CD4-positive, alpha-beta T cell treated with Interleukin-12 subunit alpha and Interleukin-12 subunit beta, for 1 hour (primary cell): ENCODE measurements around the gene NCKAP5.

Source experiments
- DNase-seq: peaks from one replicate; pipeline ENCODE4 v3.0.0-alpha.2; 2020

NCKAP5 gene

GRCh38 chr2:133054297-133054696 is 514.0 kb downstream of the NCKAP5 start:
- no peak for DNase-seq

- no peak for DNase-seq
Observed at GRCh38 chr2:133053541-133053940, 514.7 kb downstream of the NCKAP5 start.

DNA sequence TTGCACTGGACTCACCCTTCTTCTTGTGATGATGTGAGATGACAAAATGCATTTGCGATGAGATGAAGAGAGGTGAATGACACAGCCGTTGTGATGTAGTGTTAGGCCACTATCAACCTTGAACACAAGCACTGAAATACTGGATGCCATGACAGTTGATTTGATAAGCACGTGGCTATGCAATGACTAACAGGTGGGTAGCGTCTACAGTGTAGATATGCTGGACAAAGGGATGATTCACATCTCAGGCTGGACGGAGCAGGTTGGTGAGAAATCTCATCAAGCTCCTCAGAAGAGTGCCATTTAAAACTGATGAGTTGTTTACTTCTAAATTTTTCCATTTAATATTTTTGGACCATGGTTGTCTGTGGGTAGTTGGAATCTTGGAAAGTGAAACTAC is 522.5 kb downstream of the NCKAP5 start:
- DNase-seq, result no peak

GRCh38 chr2:133044556-133044955 is 523.7 kb downstream of the NCKAP5 start:
- DNase-seq, result no peak

- no peak for DNase-seq
Observed at GRCh38 chr2:133040170-133040569, 528.1 kb downstream of the NCKAP5 start.

DNA sequence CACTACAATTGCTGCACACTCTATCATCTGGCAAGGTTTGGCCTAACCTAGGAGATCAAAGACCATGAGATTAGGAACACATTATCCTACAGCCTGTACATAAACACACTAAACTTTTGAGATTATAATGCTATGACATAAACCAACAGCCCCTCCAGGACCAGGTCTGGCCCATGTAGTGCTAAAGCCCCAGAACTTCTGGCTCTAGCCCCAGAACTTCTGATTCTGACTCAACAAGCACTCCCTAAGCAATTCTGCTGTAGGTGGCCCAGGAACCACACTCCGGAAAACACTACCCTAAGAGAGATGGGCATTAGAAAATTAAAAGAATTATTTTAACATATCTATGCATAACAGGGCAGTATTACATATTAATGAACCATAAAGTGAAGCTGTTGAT is 528.7 kb downstream of the NCKAP5 start:
- DNase-seq, result no peak

DNA sequence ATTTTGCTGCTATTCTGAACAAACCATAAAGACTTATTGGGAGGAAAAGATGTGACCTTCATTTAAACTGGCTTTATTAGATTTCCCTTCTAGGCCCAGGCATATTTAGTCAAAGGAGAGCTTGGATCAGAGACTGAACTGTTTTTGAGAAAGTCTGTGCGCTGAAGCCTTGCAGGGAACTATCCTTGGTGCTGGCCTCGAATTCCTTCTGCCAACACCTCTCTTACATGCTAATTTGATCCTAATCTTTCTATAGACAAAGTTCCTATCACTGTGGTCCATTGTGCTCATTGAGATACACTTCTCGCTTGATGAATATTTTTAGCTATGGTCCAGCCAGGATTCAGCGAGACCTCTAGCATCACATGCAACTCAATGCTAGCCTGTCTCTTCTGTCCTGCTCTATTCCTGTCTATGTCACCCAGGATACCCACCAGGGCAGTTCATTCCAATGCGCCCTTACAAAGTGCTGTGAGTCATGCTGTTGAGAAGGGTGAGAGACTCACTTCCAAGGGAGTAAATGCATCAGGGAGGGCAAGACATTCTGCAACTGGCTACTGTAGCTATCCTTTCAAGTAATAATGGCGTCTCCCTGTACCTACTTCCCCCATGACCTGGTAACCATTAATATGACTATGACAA is 541.6 kb downstream of the NCKAP5 start:
- DNase-seq, result no peak

GRCh38 chr2:133025004-133025403 is 543.3 kb downstream of the NCKAP5 start:
- DNase-seq, result no peak

DNA sequence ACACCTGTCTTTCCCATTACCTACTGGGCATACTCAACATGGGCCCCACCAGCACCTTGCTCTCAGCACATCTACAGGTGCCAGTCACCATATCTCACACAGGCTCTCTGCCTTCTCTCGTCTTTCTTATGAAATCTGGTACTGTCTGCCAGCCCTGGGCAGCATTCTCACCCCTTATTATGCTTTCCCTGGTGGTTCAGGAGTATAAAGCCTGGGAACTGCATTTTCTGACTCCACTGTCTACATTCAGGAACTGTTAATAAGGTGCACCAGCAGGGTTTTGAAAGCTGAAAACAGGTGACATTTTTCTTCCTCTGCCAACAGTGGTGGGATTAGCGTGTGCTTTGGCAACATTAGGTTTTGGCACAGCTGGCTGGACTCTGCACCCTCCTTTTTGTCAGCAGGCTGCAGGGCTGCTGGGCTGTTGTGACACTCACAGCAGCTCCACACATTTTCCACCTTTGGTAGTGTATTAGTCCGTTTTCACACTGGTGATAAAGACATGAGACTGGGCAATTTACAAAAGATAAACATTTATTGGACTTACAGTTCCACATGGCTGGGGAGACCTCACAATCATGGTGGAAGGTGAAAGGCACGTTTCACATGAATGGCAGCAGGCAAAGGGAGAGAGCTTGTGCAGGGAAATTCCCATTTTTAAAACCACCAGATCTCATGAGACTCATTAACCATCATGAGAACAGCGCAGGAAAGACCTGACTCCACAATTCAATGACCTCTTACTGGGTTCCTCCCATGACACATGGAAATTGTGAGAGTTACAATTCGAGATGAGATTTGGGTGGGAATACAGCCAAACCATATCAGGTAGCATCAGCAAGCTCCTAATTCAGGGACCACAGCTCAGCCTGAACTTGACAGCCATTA is 555.2 kb downstream of the NCKAP5 start:
- DNase-seq, result no peak

GRCh38 chr2:133004623-133005022 is 563.6 kb downstream of the NCKAP5 start:
- no peak for DNase-seq

DNA sequence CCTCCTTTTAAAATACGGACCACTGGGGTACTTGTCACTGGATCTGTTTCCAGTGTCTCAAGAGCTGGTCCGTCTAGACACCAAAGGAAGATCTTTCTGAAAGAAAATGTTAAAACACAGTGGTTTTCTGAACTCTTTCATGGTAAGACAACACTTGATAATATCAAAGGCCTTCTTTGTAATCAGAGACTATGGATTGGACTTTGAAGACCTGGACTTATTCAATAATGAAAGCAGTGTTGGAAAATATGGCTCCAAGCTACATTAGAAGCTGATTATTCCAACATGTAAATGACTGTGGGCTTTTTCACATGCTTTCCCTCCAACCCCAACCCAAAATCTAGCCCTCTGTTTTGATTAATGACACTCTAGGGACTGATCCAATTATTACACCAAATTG is 568.8 kb downstream of the NCKAP5 start:
- no peak for DNase-seq

GRCh38 chr2:132998221-132998620 is 570.0 kb downstream of the NCKAP5 start:
- DNase-seq, result no peak

GRCh38 chr2:132991471-132992045 is 576.7 kb downstream of the NCKAP5 start:
- DNase-seq, result no peak

DNA sequence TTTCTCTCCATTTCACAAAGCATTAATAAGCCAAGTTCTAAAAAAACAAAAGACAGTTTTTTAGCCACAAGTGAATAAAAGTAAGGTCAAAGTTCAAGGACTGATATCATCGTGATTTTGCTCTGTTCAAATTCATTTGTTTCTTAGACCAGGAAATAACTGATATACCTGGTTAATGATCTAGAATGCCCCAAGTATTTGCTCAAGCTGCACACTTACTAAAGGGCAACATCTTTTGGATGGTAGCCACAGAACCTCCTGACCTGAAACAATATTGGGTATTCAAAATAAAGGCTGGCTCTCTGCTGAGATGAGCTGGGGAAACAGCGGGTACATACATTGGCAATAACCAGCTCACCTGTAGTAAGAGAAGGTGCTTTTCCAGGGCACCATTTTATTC is 583.5 kb downstream of the NCKAP5 start:
- no peak for DNase-seq

DNA sequence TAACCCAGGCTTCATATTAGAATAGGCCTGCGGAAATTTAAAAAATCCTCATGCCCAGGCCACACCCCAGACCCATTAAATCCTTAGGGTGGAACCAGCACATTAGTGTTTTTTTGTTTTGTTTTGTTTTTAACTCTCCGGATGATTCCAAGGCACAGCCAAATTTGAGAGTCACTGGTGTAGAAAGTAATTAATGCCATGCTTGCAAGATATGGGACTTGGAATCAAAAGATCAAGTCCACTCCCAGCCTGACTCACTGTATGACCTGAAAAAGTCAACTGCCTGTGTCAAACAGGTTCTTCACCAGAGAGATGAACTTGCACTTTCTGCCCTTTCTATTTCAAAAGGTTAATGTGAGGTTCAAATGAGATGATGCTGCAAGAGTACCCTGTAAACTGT is 588.0 kb downstream of the NCKAP5 start:
- DNase-seq, result no peak

- no peak for DNase-seq
Observed at GRCh38 chr2:132979339-132980093, 588.7 kb downstream of the NCKAP5 start.

DNA sequence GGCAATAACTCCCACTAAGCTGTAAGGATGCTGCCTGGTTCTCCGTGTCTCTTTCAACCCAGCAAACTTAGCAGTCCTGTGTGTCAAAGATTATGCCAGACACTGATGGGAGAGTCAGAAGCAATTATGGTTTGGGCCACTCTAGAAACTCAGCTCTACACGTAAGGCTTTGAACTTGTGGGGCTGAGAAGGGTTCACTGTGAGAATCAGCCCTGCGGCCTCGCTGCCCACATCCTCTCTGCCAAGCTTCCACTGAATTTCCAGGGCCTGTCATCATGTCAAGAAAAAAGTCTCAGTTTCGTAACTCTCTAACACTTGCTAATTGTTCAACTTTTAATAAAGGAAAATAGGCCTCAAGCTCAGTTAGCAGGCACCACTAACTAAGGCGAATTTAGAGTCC is 589.4 kb downstream of the NCKAP5 start:
- no peak for DNase-seq

DNA sequence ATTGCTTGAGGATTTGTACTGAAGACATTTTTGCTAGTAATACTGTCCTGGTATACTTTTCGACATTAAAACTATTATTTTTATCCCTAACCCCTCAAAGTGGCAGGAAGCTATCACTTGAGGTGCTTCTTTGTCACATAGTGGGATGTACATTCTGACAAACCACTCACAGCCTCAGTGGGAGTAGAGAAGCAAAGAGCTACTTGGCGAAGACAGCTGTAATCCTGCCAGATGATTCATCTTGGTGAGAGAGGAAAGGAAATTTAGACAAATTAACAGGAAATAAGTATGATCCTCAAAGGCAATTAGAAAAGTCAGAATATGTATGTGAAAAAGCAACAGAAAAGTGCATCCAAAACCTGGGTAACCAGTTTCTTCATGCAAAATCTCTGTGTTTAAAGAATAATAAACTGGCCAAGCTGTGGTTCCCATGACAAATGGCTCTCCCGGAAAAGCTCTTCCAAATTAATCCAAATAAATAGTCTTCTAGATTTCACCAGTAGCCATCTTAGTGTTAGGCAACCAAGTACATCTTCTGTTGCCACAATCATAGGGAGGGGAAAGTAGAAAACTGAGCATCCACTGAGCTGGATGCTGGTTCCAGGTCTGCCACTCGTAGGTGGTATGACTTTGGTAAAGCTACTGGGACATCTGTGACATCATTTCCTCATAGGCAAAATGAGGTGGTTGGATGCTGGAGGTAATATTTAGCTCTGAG is 590.3 kb downstream of the NCKAP5 start:
- DNase-seq, result no peak

DNA sequence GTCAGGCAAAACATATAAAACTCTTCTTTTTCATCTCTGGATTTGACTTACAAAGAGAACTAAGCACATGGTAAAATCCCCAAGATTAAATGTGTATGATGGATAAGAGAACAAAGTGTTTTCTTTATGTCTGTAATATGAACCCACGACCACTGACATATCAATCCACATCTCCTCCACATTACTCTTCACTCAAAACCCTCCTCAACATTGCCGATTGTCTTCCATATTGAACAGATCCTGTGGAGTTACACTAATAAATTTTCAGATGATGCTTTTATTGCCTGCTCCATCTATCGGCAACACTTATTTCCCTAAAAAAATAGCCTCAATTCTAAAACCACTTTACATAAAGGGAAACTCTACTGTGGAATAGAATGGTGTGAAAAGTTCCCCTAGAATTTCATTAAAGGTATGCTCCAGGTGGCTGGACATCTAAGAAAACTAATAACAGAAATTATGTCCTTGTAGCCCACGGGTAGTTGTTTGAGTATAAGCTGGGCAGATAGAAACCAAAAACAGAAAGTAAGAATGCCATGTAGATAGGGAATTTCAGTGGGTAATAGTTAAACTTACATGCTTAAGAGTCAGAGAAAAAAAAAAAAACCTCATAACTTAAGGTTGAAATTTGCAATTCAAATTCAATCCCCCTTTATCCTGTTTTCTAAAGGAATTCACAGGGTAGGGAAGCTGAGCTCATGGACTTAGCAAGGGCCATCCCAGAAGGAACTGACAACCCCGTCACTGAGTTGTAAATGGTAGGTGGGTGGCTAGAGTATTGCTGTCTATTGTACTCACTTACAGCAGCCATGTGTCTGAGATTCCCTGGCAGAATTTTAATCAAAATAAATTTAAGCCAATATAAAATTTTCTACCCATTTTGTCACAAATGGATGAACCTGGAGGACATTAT is 592.8 kb downstream of the NCKAP5 start:
- DNase-seq, result no peak

DNA sequence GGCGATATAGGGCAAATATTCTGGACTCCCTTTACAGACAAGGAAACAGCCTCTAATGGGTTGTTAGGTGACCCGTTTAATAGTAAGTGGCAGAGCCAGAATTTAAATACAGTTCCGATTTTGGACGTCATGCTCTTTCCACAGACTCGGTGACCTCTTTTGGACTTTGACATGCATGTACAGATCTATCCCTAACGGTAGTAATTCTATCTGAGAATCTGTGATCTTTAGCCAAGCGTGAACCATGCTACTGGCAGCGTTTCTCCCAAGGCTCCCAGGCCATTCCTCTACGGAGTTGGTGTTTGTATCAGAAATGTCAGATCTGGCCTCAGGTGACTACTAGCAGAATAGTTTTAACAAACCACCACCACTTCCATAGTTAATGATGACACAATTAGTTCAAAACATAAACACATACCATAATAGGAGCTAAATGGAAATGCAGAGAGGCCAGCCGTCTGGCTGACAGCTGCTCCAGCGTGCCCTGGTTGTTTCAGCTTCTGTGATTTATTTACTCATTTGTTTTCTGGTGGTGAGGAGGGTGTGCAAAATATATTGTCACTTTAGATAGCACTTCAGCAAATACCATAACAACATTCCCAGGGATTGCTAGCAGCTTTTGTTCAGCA is 593.7 kb downstream of the NCKAP5 start:
- DNase-seq, result no peak
